ENCODE measurements around the gene BBS4.
"Not testable (repeated sequence)": the region's sequence is repeated elsewhere in the genome, so short reads cannot be mapped to it uniquely, and the experiment has no call there.

BBS4 gene, protein sequence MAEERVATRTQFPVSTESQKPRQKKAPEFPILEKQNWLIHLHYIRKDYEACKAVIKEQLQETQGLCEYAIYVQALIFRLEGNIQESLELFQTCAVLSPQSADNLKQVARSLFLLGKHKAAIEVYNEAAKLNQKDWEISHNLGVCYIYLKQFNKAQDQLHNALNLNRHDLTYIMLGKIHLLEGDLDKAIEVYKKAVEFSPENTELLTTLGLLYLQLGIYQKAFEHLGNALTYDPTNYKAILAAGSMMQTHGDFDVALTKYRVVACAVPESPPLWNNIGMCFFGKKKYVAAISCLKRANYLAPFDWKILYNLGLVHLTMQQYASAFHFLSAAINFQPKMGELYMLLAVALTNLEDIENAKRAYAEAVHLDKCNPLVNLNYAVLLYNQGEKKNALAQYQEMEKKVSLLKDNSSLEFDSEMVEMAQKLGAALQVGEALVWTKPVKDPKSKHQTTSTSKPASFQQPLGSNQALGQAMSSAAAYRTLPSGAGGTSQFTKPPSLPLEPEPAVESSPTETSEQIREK

DNA sequence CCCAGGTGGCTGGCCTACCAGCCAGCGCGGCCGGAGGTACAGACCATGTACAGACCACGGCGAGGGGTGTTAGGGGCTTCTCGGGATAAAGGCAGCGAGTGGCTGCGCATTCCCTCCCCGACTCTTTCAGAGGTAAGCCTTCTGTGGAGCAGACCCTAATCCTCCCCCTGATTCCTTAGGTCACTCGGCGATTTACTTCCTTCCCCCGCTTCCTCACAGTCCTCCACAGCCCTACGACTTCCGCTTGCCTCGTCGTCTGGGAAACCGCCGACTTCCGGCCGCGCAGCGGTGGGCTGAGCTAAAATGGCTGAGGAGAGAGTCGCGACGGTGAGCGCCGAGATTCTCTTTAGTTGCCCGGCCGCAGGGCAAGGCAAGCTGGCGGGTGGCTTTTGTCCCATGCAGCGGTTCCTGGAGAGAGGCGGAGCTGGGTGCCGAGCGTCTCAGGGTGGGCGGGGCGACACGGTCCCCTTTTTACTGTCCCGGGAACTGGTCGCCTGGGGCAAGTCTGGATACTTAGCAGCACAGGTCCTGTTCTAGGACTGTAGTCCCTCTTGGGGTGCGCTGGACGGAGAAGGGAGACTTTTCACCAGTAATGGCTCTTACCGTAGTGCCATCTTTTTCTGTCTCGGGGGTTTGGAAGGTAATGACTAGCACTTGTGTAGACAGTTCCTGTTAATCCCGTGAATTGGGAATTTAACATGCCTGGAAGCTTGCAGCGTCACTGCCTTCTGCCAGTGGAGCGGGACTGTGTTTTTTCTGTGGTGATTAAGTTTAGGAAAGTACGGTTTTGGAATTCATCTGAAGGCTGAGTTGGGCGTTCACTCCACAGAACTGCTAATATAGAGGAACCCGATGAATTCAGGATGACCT is at the start of gene BBS4, which contains the start of gene HIGD2B:
BBS4 (plus strand) TSS at position 283 of the 870 bp plus-strand sequence; CDS start at position 304, 21 bp downstream.
HIGD2B (minus strand) TSS at position 258 of the 870 bp plus-strand sequence. CDS start 9,808 bp downstream, outside the sequence.
- DNase-seq, result no peak

- not testable (repeated sequence) for DNase-seq
Observed at GRCh38 chr15:72636519-72637282, 49.3 kb upstream of the BBS4 start.

DNA sequence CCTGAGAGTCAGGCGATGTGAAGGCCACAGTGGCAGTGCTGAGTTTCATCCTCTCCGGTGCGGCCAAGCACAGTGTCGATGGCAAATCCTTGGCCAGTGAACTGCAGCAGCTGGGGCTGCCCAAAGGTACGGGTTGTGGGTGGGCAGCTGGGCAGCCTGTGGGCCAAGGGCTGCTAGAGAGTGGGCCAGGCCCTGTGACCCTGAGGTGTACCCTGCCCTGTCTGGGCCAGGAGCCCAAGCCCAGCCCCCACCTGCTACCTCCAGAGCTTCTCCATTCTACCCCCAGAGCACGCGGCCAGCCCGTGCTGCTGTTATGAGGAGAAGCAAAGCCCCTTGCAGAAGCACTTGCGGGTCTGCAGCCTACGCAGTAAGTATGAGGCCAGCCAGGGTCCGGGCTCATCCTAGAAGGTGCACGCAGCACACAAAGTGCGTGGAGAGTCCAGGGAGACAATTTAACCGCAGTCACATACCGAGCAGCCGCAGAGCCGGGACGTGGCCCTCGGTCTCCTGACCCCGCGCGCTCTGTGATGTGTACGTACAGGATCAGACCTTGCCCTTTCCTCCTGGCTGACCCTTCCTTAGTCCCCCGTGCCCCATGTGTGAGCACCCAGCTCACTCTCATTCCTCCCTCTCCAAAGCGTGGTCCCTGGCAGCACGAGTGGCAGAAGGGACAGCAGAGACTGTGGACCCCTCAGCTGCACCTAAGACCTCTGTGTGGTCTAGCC is 46.1 kb upstream of the BBS4 start:
- DNase-seq, result not testable (repeated sequence)

GRCh38 chr15:72642271-72642670 is 43.7 kb upstream of the BBS4 start:
- not testable (repeated sequence) for DNase-seq

- DNase-seq, result not testable (repeated sequence)
Observed at GRCh38 chr15:72648631-72649253, 37.3 kb upstream of the BBS4 start.

- DNase-seq, result not testable (repeated sequence)
Observed at GRCh38 chr15:72654397-72654796, 31.6 kb upstream of the BBS4 start, which contains the start of gene GOLGA6B. TSS of gene GOLGA6B (plus strand) at chr15:72654697. CDS start at chr15:72654738, 41 bp downstream.

DNA sequence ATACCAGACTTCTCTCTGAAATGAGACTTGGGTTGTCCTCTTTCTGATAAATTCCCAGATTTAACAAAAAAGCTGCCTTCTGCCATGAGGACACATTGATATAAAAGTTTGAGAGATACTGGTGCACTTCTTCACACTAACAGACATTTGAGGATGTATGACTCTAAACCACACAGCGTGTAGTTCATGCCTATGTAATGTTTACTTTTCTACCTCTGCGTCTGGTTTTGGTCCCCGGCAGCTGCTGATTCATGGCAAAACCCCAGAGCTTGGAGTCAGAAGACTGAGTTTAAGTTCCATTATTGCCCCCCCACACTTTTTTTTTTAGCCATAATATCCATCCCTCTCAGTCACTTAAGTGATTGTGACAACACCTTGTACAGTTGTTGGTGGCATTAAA is 30.0 kb upstream of the BBS4 start:
- DNase-seq, result not testable (repeated sequence)

- not testable (repeated sequence) for DNase-seq
Observed at GRCh38 chr15:72661081-72661480, 24.9 kb upstream of the BBS4 start.

GRCh38 chr15:72663931-72664330 is 22.1 kb upstream of the BBS4 start:
- not testable (repeated sequence) for DNase-seq

GRCh38 chr15:72665706-72666105 is 20.3 kb upstream of the BBS4 start:
- DNase-seq, result not testable (repeated sequence)

- DNase-seq, result not testable (repeated sequence)
Observed at GRCh38 chr15:72669803-72670202, 16.2 kb upstream of the BBS4 start.

- DNase-seq, result not testable (repeated sequence)
Observed at GRCh38 chr15:72670656-72671352, 15.2 kb upstream of the BBS4 start.

GRCh38 chr15:72671525-72671924 is 14.5 kb upstream of the BBS4 start:
- DNase-seq, result no peak

GRCh38 chr15:72676838-72677237 is 9.2 kb upstream of the BBS4 start:
- DNase-seq, result no peak

DNA sequence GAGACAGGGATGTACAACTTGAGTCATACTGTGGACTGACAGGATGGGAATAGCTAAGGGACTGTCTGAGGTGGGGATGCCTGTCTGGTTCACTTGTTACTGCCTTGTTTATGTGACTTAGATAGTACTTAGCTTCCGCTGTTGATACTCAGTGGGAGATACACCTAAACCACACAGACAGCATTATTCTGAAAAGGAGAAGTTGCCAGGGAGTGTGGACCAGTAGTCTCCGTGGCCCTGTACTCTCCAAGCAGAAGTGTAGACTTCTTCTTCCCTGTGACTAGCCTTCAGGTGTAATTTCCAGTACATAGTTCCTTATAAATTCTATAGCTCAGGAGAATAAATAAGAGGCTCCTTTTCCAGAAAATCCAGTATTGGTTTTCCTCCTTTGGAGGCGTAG is 5.1 kb upstream of the BBS4 start:
- no peak for DNase-seq

DNA sequence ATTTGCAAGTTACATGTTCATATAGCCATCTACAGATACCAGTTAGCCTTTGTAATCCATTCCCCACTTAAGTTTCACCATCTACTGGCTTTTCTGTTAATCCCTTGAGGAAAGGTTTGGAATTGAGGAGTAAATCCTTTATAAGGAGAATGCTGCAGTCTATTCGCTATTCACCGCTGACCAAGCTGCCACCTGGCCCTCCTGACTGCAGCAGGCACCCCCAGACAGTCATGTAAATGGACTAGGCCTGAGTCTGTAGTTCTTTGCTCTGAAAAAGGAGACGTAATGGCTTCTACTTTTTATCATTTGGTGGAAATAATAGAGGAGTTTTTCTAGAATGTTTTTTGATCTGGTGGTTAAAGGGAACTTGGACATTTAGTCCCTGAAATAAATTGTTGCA is 3.2 kb upstream of the BBS4 start:
- DNase-seq, result no peak

- DNase-seq, result no peak
Observed at GRCh38 chr15:72685301-72685924, 594 bp upstream of the BBS4 start.

- DNase-seq, result no peak
Observed at GRCh38 chr15:72688697-72689096, 2.7 kb downstream of the BBS4 start.

GRCh38 chr15:72690938-72691337 is 4.9 kb downstream of the BBS4 start:
- DNase-seq, result no peak

GRCh38 chr15:72698938-72699337 is 12.9 kb downstream of the BBS4 start:
- DNase-seq, result no peak
